Effector memory CD4-positive, alpha-beta T cell (primary cell): ENCODE measurements around the gene ANKIB1.
"Not testable (repeated sequence)": the region's sequence is repeated elsewhere in the genome, so short reads cannot be mapped to it uniquely, and the experiment has no call there.

ENCODE experiments used
- DNase-seq, 3 donors: peaks; one replicate each; pipeline ENCODE4 v3.0.0-alpha.2; 2020
- H3K27ac ChIP-seq: 2 replicates; pipeline ENCODE4 v1.7.0; 2013; ENCODE audit warnings: mild to moderate bottlenecking, low read length, moderate library complexity; ENCODE audit not compliant: insufficient read depth, poor library complexity, severe bottlenecking
- H3K27me3 ChIP-seq: replicated peaks from 2 replicates; pipeline ENCODE4 v1.7.0; 2013; ENCODE audit warnings: mild to moderate bottlenecking, low read length; ENCODE audit not compliant: insufficient read depth, control insufficient read depth, poor library complexity, severe bottlenecking
- H3K36me3 ChIP-seq: 2 replicates; pipeline ENCODE4 v1.7.0; 2013; ENCODE audit warnings: mild to moderate bottlenecking, low read length, moderate library complexity; ENCODE audit not compliant: control insufficient read depth, insufficient read depth
- H3K4me1 ChIP-seq: 2 replicates; pipeline ENCODE4 v1.7.0; 2013; ENCODE audit warnings: low read length, mild to moderate bottlenecking; ENCODE audit not compliant: control insufficient read depth, insufficient read depth, poor library complexity, severe bottlenecking
- H3K4me3 ChIP-seq: 2 replicates; pipeline ENCODE4 v1.7.0; 2013; ENCODE audit warnings: low read length, low read depth, mild to moderate bottlenecking; ENCODE audit not compliant: insufficient read depth, poor library complexity, severe bottlenecking
- H3K9me3 ChIP-seq: 2 replicates; pipeline ENCODE4 v1.7.0; 2013; ENCODE audit warnings: mild to moderate bottlenecking, low read length, moderate library complexity; ENCODE audit not compliant: control insufficient read depth

Gene ANKIB1

DNA sequence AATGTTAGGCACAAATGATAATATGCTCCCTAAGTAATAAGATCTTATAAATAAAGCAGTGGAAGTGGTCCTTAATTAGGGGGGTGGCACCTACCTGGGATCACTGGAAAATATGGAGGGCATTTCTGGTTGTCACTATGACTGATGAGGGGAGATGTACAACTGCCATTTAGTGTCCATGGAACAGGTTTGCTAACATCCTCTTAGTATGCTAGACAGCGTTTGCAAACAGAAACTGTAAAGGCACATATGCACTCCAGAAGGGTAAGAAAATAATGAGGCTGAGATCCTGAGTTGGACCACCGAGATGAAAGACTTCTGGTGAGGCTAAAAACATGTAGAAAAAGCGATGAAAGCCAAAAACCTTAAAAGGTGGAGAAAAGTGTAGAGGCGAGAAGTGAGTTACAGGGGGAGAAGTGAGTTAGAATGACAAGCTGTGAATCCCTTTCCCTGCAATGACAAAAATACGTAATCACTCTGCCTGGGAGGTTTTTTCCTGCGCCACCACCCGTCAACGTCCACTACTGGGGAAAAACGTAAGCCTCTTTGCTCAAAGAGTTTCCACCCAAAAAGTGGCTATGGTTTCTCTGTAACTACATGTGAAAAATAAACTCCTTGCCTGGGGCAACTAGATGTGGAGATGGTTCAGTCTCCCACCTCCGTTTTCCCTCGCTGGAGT lies 827 bp upstream of the ANKIB1 start:
- Histone ChIP-seq H3K9me3 (no peaks in the 10 kb centered on the region), H3K4me3 (peak overlapping the region; percentile 80), H3K27ac (peak overlapping the region; percentile 92), H3K36me3 (peaks cover 14% of the 10 kb centered on the region), H3K27me3 (no peaks in the 10 kb centered on the region), H3K4me1 (peaks cover 10% of the 10 kb centered on the region)
- peak in 1 of 3 donors; percentile 2 for DNase-seq

DNA sequence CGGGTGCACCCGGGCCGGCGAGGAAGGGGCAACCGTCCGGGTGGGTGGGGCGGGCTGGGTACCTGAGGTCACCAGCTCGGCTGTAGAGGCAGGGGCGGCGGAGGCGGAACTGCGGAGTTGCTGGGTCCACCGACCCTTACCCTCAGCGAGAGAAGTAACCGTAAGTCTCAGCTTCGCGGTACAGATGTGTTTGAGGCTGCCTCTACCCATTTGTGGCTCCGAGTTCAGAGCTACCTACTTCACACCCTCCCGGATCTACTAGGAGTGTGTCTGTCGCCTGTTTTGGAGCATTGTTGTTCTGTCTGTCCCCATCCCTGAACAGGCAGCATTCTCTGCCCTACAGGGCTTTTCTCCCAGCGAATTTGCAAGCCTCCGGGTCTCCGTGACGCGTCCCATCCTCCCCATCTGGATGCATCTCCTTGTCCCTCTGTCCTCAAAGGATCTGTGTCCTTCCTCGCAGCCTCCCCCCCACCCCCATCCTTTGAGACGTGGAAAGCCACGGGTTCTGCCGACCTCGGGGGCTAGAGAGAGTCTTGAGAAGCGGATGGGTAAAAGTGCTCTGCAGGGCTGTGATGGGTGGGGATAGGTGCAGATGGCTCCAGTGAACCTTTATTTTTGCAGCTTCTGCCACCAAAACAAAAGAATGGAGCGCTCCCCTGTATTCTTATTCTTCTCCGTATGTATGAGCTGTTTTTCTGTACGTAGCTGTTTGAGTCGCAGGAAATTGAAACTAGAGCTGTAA lies 757 bp downstream of the ANKIB1 start:
- no peak for DNase-seq
- H3K4me1 ChIP-seq: peaks cover 10% of the 10 kb centered on the region
- peak overlapping the region; percentile 92 for H3K27ac ChIP-seq
- no peaks in the 10 kb centered on the region for H3K36me3 ChIP-seq
- H3K27me3 ChIP-seq: no peaks in the 10 kb centered on the region
- H3K4me3 ChIP-seq: peak overlapping the region; percentile 80
- H3K9me3 ChIP-seq: no peaks in the 10 kb centered on the region

DNA sequence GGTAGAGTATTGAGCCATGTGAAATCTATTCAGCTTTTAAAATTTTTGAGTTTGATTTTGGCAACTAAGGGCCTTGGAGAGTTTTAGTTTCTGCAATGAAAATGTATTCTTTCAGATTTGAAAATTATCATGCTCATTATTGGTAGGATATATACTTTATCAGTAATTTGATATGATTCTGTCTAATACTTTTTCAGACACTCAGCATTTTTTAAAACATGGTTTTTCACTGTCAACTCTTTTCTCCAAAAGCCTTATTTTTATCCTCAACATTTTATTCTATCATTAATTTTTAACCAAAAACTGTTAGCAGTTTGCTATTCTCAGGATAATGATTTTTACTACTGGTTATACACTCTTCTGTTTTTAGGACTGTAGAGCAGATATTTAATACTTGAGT lies 4.8 kb downstream of the ANKIB1 start:
- H3K27me3 ChIP-seq: no peaks in the 10 kb centered on the region
- no peaks in the 10 kb centered on the region for H3K9me3 ChIP-seq
- DNase-seq: no peak
- no peak overlapping the region for H3K27ac ChIP-seq
- H3K36me3 ChIP-seq: no peaks in the 10 kb centered on the region
- no peak overlapping the region for H3K4me3 ChIP-seq
- H3K4me1 ChIP-seq: peaks cover 10% of the 10 kb centered on the region

DNA sequence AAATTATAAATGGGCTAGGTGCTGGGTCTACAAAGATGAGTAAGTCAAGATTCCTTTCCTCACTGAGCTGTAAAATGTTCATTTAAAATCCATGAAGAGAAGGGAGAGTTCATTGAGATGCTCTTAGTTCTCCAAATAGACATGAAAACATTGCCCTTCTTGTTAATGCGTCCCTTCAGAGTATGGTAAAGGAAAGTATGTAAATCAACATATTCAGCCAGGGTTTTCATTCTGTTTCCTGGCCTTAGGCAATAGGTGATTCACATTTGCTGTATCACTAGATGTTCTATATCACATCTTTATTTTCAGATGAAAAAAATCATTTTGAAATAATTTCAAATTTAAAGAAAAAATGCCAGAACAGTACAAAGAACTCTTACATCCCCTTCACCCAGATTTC lies 5.4 kb downstream of the ANKIB1 start:
- no peak overlapping the region for H3K4me3 ChIP-seq
- no peak for DNase-seq
- no peak overlapping the region for H3K27ac ChIP-seq
- H3K9me3 ChIP-seq: no peaks in the 10 kb centered on the region
- H3K27me3 ChIP-seq: no peaks in the 10 kb centered on the region
- H3K4me1 ChIP-seq: peaks cover 10% of the 10 kb centered on the region
- H3K36me3 ChIP-seq: no peaks in the 10 kb centered on the region

DNA sequence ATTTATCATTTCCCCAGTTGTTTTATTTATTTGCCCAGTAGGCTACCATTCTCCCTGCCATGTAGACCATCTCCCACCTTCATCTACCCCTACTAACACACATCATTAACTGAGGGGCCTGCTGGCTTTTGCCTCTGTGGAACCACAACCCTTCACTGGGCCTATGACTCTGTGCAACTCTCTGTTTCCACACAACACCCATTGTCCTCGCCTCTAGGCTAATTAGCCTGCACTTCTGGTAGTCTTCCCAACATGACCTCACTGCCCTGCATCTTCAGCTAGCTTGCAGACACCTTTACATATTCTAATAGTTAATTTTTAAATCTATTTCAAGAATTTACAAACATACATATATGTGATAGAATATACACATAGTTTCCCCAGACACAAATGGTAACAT lies 7.5 kb downstream of the ANKIB1 start:
- Histone ChIP-seq H3K36me3 (no peaks in the 10 kb centered on the region), H3K4me1 (no peaks in the 10 kb centered on the region), H3K4me3 (no peak overlapping the region), H3K9me3 (no peaks in the 10 kb centered on the region), H3K27me3 (no peaks in the 10 kb centered on the region), H3K27ac (no peak overlapping the region)
- DNase-seq: no peak

DNA sequence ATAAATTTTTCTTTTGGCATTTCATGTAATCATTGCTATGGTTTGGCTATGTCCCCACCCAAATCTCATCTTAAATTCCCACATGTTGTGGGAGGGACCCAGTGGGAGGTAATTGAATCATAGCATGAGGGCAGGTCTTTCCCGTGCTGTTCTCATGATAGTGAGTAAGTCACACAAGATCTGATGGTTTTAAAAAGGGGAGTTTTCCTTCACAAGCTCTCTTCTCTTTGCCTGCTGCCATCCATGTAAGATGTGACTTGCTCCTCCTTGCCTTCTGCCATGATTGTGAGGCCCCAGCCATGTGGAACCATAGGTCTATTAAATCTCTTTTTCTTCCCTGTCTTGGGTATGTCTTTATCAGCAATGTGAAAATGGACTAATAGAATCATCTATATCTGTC lies 9.0 kb downstream of the ANKIB1 start:
- H3K9me3 ChIP-seq, H3K36me3 ChIP-seq, H3K4me1 ChIP-seq, H3K27me3 ChIP-seq, H3K4me3 ChIP-seq, H3K27ac ChIP-seq, DNase-seq: not testable (repeated sequence)

DNA sequence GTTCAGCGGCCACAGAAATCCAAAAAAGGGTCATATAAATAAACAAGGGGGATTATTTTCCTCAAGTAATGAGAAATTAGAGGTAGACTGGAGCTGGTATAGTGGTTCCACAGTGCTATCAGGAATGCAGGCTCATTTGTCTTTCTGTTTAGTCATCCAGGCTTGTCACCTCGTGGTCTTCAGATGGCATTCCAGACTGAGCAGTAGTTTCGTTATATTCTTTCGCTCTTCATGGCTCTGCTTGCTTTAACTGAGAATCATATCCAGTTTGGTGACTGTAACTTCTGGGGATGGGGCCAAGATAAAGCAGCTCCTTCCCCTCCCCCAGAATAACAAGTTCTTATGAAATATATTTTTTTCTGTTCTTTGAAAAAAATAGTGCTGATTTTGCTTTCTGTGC lies 9.5 kb downstream of the ANKIB1 start:
- H3K27ac ChIP-seq: no peak overlapping the region
- no peaks in the 10 kb centered on the region for H3K36me3 ChIP-seq
- H3K4me1 ChIP-seq: no peaks in the 10 kb centered on the region
- H3K9me3 ChIP-seq: no peaks in the 10 kb centered on the region
- DNase-seq: no peak
- no peaks in the 10 kb centered on the region for H3K27me3 ChIP-seq
- no peak overlapping the region for H3K4me3 ChIP-seq

DNA sequence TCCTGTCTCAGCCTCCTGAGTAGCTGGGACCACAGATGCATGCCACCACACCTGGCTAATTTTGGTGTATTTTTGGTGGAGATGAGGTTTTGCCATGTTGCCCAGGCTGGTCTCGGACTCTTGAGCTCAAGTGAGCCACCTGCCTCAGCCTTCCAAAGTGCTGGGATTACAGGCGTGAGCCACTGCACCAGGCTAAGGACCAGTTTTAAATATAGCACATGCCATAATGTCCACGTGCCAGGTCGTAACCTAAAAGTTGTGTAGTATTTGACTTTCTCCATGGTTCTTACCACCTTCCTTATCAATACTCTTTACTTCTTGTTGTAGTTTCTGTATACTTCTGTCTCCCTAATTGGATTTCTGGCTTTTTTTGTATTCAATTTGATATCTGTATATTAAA lies 13.3 kb downstream of the ANKIB1 start:
- Histone ChIP-seq H3K27ac (no peak overlapping the region), H3K27me3 (no peaks in the 10 kb centered on the region), H3K4me3 (no peak overlapping the region)

DNA sequence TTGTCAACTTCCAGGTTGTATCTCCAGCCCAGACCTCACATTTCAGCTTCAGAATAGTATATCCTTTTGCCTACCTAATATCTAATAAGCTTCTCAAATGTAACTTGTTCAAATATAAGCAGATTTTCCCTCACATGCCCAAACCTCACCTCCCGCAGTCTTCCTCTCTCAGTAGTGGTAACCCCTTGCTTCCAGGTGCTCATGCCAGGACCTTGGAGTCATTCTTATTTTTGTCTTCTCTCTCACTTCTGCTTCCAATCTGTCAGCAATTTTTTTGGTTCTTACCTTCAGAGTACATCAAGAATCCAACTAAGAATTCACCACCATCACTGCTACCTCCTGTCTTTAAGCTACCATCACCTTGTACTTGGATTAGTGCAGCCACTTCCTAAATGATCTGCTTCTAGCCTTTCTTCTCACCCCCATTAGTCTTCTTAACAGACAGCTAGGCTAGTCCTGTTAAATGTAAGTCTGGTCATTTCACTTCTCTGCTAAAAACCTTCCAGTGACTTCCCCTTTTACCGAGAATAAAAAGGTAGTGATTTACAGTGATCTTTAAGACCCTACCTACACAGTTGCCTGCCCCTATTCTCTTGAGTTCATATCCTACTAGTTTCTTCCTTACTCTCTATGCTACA lies 14.0 kb downstream of the ANKIB1 start:
- no peak for DNase-seq
- Histone ChIP-seq H3K36me3 (no peaks in the 10 kb centered on the region), H3K9me3 (no peaks in the 10 kb centered on the region), H3K27ac (no peak overlapping the region), H3K4me1 (no peaks in the 10 kb centered on the region), H3K27me3 (no peaks in the 10 kb centered on the region), H3K4me3 (no peak overlapping the region)

More for the DNA sequence above, 13.3 kb downstream of the ANKIB1 start:
- DNase-seq: no peak
- Histone ChIP-seq H3K36me3 (no peaks in the 10 kb centered on the region), H3K4me1 (no peaks in the 10 kb centered on the region), H3K9me3 (no peaks in the 10 kb centered on the region)

DNA sequence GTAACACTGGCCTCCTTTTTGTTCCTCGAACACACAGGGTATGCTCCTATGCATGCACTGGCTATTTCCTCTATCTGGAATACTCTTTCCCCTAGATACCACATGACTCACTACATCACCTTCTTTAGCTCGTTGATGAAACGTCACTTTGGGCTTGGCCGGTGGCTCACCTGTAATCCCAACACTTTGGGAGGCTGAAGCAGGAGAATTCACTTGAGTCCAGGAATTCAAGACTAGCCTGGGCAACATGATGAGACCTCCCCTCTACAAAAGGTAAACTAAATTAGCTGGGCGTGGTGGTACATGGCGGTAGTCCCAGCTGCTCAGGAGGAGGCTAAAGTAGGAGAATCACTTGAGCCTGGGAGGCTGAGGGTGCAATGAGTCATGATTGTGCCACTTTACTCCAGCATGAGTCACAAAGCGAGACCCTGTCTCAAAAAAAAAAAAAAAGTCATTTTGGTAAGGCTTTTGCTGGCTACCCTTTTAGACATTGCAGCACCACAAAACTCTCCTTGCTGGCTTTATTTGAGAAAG lies 14.5 kb downstream of the ANKIB1 start:
- Histone ChIP-seq H3K27me3 (no peaks in the 10 kb centered on the region), H3K9me3 (no peaks in the 10 kb centered on the region), H3K4me1 (no peaks in the 10 kb centered on the region), H3K27ac (no peak overlapping the region), H3K4me3 (no peak overlapping the region), H3K36me3 (no peaks in the 10 kb centered on the region)
- DNase-seq: no peak
